ENCODE results near the gene DOCK4. TPM values are rescaled to one million over a fixed set of nuclear protein-coding genes. Genes with fewer than 3 reads are reported as not detected.
A peak's percentile ranks its signal among the peaks of the same experiment; 100 is the strongest.

Gene DOCK4
- total RNA-seq, 1 donor from 2014 or later: 29.7 TPM

DNA sequence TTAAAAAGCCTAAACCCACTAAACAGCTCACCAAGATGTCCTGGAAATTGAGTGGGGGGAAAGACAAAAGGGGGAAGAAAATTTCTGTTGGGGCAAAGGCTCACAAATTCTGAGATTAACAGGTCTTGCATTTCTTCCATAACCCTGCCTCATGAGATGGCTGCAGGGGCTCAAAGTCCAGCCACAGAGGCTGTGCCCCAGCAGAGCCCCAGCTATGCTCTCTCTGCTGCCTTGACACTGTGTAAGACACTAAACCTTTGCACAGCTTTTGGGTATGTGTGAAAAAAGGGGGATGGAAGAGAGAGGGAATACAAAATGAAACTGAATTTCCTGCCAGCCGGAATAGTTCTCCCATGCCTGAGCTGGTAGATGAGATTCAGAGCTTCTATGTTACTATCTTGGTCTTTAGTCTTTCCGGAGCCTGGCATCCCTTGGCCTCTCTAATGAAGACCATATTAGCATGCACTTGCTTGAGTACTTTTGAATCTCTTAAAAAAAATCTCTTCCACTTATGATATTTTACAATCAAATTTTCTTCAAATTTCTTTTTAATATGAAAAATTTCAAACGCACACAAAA, 403.9 kb downstream of the DOCK4 start:
- no peak for DNase-seq

DNA sequence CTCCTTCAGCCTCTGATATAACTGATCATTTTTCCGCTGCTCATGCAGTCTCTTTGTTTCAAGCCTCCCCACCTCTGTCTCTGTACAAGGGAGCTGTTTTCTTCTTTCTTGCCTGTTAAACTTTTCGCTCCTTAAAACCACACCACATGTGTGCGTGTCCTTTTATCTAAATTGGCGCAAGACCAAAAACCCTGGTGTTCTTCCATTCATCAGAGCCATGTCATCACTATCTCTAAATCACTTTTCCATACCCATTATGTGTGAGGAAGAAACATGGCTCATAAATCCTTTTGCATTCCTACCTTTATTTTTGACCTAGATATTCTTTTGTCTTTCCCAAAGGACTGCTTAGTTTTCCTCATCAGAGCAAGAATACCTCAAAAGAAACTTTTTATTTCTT, 404.9 kb downstream of the DOCK4 start:
- no peak for DNase-seq

DNA sequence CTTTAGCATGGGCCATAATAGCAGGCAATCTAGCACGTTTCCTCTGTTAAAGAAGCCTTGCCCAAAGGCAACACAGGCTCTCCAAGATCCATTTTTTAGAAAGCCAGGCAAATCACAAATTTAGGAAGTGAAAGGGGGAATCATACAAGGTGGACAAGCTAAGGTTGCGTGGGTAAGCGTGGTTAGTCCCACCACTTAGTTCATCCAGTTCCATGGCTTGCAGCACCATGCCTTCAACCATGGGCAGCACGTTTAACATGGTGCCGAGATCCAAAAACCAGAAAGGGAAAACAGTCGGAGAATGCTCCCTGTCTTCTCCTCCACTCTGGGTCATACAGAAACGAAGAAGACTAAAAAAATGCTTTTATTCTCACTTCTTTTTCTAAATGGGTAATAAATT, 409.5 kb downstream of the DOCK4 start:
- no peak for DNase-seq

DNA sequence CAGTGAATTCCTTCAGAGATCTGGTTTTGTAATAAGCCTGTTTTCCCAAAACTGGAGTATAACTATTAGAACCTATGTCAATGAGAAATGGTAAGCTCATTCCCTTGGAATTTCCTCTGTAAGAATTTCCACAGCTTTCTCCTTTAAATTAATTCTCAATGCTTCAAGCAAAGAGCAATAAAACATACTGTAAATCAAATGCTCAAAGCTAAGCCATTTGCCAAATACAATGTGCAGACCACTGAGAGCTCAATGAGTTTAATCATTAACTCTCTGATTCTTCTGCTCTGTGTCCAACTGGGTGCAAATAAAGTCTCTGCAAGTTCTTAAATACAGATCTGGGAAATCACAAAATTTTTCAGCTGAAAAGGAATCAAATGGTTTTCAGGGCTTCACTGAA, 416.3 kb downstream of the DOCK4 start:
- DNase-seq: peak; percentile 91

DNA sequence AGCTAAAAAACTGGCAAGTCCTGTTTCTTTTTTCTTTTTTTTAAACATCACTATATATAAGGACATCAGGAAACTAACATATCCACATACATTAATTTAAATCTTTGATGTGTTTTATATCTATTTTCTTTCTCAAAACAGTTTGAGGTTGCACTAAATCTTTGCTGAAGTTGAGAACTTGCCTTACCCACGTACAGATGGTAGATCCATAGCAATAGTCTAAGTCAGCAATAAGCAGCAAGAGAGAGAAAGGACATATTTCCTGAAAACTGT, 417.2 kb downstream of the DOCK4 start:
- no peak for DNase-seq

DNA sequence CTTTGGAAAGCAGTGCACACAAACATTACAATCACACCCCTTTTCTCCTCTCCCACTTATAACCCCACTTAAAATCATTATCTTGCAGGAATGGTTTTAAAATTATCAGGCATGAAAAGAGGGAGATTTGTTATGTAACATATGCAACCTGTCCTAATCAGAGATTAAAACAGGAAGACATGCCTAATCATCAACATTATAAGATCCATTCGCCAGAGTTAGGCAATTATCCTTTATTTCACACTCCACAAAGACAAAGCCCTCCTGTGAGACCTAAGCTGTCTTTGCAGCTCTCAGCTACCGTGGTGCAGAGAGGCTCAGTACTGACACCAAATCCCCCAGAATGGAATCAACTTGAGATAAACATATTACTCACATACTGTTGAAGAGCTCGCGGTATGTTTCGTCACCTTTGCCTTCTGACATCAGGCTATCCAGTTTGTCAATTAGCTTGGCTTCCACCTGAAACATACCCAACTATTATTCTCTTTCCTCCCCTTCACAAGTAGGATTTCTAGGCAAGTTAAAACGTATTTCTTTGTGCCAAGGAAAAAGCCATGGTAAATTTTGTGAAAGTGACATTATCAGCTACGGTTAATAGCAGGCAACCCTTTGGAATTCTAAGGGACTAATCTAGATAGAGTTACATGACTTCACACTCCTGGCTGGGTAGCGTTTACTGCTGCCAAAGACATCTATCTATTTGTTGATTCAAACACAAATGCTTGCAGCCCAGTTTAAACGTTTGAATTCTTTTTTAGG, 417.7 kb downstream of the DOCK4 start:
- DNase-seq: peak; percentile 41

DNA sequence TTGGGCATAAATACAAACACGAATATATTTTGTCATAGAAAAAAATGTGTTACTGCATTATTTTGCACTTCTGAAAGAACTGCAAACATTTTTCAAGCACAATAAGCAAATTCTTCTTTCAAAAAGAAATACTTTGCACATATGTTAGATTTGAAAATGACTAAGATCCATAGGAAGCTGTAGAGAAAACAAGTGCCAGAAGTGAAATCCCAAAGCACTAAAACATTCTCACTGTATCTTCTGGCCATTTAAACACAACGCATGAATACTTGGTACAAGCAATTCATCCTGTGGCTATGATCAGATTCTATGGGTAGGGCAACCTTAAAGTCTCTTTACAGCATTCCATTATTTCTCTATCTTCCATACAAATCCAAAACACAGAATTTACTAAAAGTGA, 418.5 kb downstream of the DOCK4 start:
- DNase-seq: peak; percentile 5

DNA sequence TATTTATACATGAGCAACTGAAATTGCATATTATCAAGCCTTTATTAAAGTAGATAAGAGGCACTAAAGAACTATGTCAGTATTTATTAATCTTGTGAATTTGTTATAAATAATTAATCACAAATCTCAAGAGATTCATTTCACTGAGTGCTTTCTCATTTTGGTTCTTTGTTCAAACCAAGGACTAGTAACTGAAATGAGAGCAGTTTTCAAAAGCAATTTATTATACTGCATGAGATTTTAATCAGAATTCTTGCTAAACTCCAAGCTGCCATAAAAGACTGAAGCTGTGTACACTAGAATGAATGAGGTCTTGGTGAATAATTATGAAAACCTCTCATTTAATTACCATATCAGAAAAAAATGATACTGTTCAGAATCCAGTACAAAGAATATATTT, 419.1 kb downstream of the DOCK4 start:
- DNase-seq: no peak

DNA sequence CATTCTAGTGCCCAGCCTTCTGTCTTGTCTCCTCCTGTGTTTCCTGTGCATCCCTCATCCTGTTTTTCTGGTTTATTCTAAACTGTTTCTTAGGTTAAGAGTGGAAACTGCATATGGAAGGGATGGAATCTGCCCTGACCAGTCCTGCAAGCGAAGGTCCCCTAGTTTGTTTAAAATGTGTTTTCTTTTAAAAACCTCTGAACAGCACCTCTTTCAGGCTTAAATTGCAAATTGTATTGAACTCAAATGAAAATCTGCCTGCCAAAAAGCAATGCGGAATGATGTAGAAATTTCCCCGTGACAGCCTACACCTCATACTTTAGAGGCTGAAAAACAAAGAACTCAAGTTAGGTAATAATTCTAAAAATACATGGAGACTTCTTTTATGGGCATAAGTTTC, 421.1 kb downstream of the DOCK4 start:
- no peak for DNase-seq

DNA sequence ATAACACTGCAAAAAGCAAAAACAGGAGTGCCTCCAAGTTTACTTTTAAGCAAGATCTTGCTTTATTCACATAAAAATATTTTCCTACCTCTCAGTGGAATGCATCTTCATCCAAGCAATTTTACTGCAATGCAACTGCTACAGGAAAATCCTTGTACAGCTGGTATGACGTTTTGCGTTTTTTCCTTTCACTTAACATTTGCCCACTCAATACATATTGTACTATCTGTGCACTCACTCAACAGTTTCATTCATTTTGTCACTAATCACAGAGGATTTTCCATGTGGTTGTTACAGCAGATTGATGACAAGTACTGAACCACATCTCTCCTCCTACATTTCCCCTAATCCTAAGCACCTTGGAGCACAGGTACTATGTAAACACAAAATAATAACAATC, 421.9 kb downstream of the DOCK4 start:
- DNase-seq: no peak

DNA sequence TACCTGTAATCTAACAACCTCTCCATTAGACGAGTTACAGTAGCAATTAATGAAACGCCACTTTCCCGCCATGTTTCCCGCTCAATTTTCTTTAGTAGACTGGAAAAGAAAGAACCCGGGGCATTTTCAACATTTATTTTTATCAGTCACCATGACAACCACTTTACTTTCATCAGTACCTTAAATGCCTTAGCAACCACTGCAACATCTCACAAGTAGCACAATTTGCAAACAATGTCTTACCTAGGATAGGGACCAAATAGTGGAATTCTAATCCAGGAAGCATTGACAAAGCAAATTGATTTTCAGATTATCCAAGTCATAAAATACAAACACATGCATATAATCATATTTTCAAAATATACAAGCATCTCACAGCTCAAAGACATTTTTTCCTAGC, 422.3 kb downstream of the DOCK4 start:
- DNase-seq: no peak

DNA sequence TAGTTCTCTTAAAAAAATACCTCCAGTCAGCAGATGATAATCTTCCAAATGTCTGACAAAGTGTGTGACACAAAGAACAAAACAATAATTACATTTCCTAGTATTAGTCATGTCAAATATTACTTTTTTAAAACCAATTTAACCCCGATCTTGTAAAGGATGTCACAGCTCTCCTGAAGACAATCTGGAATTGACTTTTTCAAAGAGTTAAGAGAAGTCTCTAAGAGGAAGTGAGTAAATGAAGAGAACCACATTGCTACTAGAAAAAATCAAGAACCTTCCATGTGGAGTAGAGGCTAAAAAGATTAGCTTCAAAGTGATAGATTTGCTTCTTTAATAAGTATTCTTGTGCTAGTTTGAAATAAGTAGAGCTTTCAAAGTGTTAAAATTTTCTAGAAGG, 425.7 kb downstream of the DOCK4 start:
- DNase-seq: no peak

DNA sequence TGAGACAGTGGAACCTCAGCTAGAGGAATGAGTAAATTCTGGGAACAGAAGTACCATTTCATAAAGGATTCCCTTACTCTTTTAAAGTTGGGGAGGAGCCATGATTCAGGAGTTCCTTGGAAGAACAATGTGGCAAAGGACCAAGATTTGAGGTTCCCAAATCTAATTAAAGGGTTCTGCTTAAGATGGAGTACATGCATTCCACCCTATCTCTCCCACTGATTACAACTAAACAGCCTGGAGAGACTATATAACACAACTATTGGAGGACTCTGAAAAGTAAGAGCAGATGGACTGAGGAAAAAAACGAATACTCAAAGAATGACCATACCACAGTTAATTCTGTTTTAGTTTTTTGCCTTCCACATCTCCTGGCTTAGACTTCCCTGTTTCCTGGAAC, 431.0 kb downstream of the DOCK4 start:
- no peak for DNase-seq

DNA sequence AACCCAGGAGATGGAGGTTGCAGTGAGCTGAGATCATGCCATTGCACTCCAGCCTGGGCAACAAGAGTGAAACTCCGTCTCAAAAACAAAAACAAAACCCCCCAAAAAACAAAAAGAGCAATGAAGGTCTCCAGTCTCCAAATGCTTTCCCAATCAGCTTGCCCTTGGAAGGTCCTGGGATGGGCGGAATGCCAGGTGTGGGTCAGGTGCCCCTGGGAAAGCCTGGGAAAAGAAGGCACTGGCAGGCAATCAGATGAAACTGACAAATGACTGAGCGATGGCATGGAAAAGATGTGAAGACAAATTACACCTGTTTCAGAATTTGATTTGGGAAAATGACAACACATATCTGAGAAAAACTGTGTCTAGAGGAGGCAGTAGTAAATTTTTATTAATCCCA, 433.5 kb downstream of the DOCK4 start:
- no peak for DNase-seq

DNA sequence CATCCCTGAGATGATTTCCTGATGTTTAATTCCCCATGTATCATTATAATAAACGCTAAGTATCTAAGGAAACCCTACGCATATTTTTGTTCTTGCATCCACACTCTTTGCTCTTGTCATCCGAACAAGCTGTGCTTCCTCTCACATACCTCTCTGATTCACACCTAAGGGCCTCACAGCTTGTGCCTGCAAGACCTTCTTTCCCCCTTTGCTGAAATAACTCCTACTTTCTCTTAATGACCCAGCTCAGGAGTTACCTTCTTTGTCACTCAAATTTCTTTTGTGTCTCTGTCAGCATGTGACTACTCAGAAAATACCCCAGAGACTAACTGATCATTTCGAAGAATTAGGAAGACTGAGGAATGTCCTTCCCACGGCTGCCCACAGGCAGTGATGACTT, 434.6 kb downstream of the DOCK4 start:
- no peak for DNase-seq

DNA sequence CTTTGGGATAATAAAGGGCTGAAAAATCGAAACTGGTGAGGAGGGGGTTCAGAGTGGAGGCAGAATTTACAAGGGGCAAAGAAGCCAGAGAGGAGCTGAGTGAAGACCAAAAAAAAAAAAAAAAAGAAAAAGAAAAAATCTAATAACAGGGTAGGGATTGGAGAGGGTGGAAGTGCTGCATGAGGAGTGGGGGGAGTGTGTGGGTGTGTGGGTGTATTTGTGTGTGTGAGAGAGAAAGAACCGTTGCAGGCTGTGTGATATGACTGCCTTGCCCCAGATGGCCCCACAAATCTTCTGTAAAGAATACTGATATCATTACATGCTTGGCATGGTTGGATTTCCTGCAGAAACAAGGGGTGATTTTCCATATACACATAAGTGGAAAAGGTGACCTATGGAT, 436.1 kb downstream of the DOCK4 start:
- no peak for DNase-seq

DNA sequence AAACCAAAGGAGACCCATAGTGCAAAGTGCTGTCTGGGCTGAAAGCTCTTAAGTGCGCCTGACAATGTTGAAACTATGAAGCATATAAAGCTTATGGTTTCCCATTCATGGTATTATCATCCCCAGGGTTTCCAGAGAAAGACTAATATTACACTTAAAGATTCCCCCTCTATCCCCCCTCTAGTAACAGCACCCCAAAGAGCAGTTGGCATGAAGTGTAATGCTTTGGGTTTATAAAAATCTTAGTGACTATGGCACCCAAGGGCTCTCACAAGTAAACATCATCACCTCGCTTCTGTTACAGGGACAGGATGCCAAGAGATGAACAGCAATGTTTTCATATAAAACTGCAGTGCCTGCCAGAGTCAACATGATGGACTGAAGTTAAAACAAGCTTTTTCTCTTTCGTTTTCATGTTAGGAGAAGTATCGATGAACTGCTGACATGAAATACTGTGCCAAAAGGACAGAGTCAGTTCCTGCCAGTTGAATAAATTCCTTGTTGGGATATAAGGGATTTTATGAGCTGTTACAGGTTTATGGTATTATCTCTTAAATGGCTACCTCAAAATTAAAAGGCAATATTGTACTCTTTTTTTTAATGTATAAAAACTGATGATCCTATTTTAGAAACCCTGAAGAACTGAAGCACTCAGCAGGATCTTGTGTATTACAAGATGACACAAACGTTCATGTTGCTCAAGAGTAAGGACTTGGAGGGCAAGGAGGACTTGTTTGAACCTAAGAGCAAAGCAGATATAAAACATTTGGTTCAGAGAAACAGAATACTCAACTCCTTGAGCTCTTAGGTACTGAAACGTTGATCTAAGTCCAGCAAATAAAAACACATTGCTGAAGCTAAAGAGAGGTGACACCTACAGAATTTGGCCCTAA, 440.2 kb downstream of the DOCK4 start:
- peak; percentile 55 for DNase-seq

DNA sequence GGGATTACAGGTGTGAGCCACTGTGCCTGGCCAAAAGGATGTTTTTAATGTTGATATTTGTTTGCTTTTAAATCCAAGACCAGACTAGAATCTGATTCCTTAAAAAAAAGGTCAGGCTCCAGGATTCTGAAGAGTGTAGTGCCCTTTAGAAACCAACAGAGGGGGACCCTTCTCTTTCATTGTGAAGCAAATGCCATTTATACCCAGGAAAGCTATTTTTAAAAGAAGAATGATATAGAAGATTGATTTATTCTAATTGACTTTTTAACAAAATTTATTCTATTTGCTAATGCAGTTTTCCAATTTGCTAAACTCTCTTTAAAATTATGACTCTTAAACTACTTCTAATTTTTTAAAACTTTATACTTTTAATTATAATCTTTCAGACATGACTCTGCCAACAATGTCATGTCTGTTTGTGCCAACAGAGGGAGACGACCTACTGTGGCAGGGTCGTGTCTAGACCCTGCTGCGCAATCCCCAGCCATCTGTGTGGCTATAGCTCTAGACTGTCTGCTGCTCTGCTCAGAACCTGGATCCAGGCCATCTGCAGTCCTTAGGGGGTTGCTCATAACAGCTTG, 442.9 kb downstream of the DOCK4 start:
- DNase-seq: peak; percentile 13

DNA sequence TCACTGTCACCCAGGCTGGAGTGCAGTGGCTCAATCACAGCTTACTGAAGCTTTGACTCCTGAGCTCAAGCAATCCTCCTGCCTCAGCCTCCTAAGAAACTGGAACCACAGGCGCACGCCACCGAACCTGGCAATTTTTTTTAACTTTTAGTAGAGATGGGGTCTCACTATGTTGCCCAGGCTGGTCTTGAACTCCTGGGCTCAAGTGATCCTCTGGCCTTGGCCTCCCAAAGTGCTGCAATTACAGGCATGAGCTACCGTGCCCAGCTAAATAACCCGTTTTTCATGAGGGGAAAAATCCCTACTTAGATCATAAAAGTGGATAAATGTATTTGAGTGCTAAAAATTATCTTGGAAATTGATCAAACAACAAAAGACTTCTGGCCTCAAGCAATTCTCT, 443.4 kb downstream of the DOCK4 start:
- DNase-seq: no peak

DNA sequence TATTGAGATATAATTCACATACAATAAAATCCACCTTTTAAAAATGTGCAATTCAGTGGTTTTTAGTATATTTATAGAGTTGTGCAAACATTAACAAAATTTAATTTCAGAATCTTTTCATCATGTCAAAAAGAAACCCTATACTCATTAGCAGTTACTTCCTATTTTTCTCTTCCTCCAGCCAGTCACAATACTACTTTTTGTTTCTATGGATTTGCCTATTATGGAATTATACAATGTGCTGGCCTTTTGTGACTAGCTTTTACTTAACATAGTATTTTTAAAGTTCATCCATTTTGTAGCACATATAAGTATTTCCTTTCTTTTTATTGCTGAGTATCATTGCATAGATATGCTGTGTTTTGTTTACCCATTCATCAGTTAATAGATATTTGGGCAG, 444.0 kb downstream of the DOCK4 start:
- DNase-seq: no peak

DNA sequence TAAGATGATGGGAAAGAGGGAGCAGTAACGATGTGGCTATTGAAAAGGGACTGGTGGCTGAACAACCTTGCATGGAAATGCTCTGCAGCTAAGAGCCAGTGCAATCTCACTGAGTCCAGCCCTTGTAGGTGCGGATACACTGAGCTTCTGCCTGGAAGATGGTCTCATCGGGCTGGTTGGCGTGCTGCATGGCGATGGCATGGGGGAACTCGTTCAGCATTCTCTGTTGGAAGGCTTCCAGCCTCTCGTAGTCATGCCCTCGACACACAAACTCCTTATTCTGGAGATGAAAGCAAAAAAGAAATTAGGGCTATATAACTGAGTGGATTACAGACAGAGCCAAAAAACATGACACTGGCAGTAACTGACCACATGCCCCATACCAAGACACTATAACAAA, 446.2 kb downstream of the DOCK4 start:
- DNase-seq: no peak

DNA sequence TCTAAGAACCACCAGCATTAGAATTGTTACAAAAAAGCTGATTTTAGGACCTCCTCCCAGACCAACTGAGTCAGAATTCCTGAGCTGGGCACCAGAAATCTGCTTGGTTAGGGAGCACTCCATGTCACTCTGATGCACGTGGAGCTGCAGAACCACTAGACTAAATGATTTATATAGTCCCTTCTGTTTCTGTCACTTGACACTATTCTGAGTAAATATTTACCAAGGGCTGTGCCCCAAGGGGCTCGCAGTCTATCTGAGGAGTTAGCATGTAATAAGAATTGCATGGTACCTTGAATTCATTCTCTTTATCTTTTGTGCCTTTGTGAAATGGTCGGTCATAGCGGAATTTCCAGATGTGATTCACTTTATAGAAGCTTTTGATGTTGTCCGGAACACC, 447.9 kb downstream of the DOCK4 start:
- no peak for DNase-seq

DNA sequence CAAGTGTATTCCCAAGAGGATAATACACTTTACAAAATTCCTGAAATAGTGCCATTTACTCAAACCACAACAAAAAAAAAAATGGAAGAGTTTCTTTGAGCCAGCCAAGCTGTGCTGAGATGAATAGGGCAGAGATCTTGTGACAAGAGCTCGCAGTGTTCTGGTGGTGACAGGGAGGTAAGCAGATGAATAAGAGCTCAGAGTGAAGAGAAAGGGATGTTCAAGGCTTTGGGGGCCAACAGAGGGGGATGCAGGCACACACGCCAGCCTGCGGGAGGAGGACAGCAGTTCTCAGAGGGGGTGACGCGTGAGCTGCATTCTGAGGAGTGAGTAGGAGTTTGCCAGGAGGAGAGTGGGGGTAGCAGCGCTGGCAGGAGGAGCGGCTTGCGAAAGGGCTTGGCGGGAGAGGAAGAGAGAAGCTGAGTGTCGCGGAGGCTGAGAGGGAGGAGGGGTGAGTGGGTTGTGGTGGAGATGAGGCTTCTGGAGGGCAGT, 449.5 kb downstream of the DOCK4 start:
- no peak for DNase-seq
